SK-N-SH treated with all-trans-retinoic acid at 6 μM for 48 hours (cell line): ENCODE measurements around the gene ELFN2.
A peak's percentile ranks its signal among the peaks of the same experiment; 100 is the strongest.

Experiments used
- ATAC-seq: fragments of 200-7000 bp; cut with Tn5 transposase; 3 replicates; pipeline ENCODE4 v1.9.1; 2020; ENCODE audit warnings: mild to moderate bottlenecking, moderate library complexity
- BACH2 ChIP-seq: fragments of 250-450 bp; sonication (Bioruptor Pico); IDR thresholded peaks from 2 replicates; pipeline ENCODE4 v1.9.0; 2021; ENCODE audit warnings: mild to moderate bottlenecking, borderline replicate concordance
- CSDC2 ChIP-seq: fragments of 250-450 bp; sonication (Bioruptor Pico); IDR thresholded peaks from 2 replicates; pipeline ENCODE4 v1.5.0; 2020; ENCODE audit warnings: mild to moderate bottlenecking, moderate library complexity
- ESRRG ChIP-seq: fragments of 250-450 bp; sonication (Bioruptor Pico); IDR thresholded peaks from 2 replicates; pipeline ENCODE4 v1.6.1; 2021; ENCODE audit warnings: mild to moderate bottlenecking
- GLIS3 ChIP-seq: fragments of 250-450 bp; sonication (Bioruptor Pico); IDR thresholded peaks from 2 replicates; pipeline ENCODE4 v1.5.0; 2020; ENCODE audit warnings: mild to moderate bottlenecking, moderate library complexity
- ISL1 ChIP-seq: fragments of 250-450 bp; sonication (Bioruptor Pico); IDR thresholded peaks from 2 replicates; pipeline ENCODE4 v2.1.2; 2022; ENCODE audit warnings: mild to moderate bottlenecking, moderate library complexity
- OSR1 ChIP-seq: fragments of 250-450 bp; sonication (Bioruptor Pico); IDR thresholded peaks from 2 replicates; pipeline ENCODE4 v1.8.0; 2022; ENCODE audit warnings: moderate library complexity, mild to moderate bottlenecking, inconsistent platforms
- PPARA ChIP-seq: fragments of 250-450 bp; sonication (Bioruptor Pico); IDR thresholded peaks from 2 replicates; pipeline ENCODE4 v1.5.0; 2020; ENCODE audit warnings: mild to moderate bottlenecking, borderline replicate concordance
- RARB ChIP-seq: fragments of 250-450 bp; sonication (Bioruptor Pico); IDR thresholded peaks from 2 replicates; pipeline ENCODE4 v1.8.0; 2021; ENCODE audit warnings: mild to moderate bottlenecking, moderate library complexity
- SNAI2 ChIP-seq: fragments of 250-450 bp; sonication (Bioruptor Pico); IDR thresholded peaks from 2 replicates; pipeline ENCODE4 v1.5.0; 2020; ENCODE audit warnings: mild to moderate bottlenecking, moderate library complexity
- TCF4 ChIP-seq: fragments of 250-450 bp; sonication (Bioruptor Pico); IDR thresholded peaks from 2 replicates; pipeline ENCODE4 v1.8.0; 2021; ENCODE audit warnings: mild to moderate bottlenecking, moderate library complexity, borderline replicate concordance
- ZC3H10 ChIP-seq: fragments of 250-450 bp; sonication (Bioruptor Pico); IDR thresholded peaks from 2 replicates; pipeline ENCODE4 v1.5.1; 2021; ENCODE audit warnings: mild to moderate bottlenecking, moderate library complexity
- ZFP3 ChIP-seq: fragments of 250-450 bp; sonication (Bioruptor Pico); IDR thresholded peaks from 2 replicates; pipeline ENCODE4 v1.5.0; 2020; ENCODE audit warnings: mild to moderate bottlenecking, moderate library complexity
- ZFP30 ChIP-seq: fragments of 450-650 bp; formaldehyde crosslinking; IDR thresholded peaks from 2 replicates; pipeline ENCODE4 v1.5.0; 2022; ENCODE audit warnings: mild to moderate bottlenecking, moderate library complexity
- ZNF565 ChIP-seq: fragments of 450-650 bp; formaldehyde crosslinking; conservative IDR thresholded peaks from 2 replicates; pipeline ENCODE4 v1.5.0; 2020; ENCODE audit warnings: low read depth, mild to moderate bottlenecking, moderate library complexity
- ZNF70 ChIP-seq: fragments of 450-650 bp; formaldehyde crosslinking; IDR thresholded peaks from 2 replicates; pipeline ENCODE4 v1.5.0; 2020; ENCODE audit warnings: mild to moderate bottlenecking, moderate library complexity
- ZNF8 ChIP-seq: fragments of 450-650 bp; formaldehyde crosslinking; IDR thresholded peaks from 2 replicates; pipeline ENCODE4 v1.5.0; 2020; ENCODE audit warnings: mild to moderate bottlenecking, moderate library complexity
- TF ChIP-seq, protein P1 (sequence below): fragments of 250-450 bp; sonication (Bioruptor Pico); IDR thresholded peaks from 2 replicates; pipeline ENCODE4 v1.8.0; 2021; ENCODE audit warnings: low read depth, mild to moderate bottlenecking, moderate library complexity, borderline replicate concordance
- TF ChIP-seq, protein P2 (sequence below): fragments of 250-450 bp; sonication (Bioruptor Pico); IDR thresholded peaks from 2 replicates; pipeline ENCODE4 v1.5.0; 2020; ENCODE audit warnings: mild to moderate bottlenecking, moderate library complexity
- TF ChIP-seq, protein P3 (sequence below): fragments of 250-450 bp; sonication (Bioruptor Pico); IDR thresholded peaks from 2 replicates; pipeline ENCODE4 v1.5.1; 2021; ENCODE audit warnings: mild to moderate bottlenecking, moderate library complexity
- TF ChIP-seq, protein P4 (sequence below): fragments of 250-450 bp; sonication (Bioruptor Pico); IDR thresholded peaks from 2 replicates; pipeline ENCODE4 v1.8.0; 2020; ENCODE audit warnings: mild to moderate bottlenecking, moderate library complexity, borderline replicate concordance

Gene ELFN2

DNA sequence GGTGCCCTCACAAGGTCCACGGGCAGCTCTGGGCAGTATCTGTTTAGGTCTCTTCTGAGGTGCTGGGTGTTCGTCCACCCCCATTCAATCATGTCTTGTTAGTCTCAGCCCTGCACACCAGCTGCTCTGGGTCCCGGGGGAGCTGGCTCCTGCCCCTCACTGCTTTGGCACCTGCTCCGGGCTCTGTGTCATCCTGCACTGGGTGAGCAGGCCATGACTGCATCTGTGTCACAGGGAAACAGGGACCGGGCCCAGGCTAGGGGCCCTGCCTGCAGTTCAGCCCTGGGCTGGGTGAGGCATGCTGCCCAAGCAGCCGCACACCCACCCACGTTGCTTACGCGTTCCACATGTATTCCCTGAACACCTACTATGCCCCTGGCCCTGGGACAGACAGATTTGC, 43.9 kb downstream of the ELFN2 start (continued):
- TF ChIP-seq, protein P1, sequence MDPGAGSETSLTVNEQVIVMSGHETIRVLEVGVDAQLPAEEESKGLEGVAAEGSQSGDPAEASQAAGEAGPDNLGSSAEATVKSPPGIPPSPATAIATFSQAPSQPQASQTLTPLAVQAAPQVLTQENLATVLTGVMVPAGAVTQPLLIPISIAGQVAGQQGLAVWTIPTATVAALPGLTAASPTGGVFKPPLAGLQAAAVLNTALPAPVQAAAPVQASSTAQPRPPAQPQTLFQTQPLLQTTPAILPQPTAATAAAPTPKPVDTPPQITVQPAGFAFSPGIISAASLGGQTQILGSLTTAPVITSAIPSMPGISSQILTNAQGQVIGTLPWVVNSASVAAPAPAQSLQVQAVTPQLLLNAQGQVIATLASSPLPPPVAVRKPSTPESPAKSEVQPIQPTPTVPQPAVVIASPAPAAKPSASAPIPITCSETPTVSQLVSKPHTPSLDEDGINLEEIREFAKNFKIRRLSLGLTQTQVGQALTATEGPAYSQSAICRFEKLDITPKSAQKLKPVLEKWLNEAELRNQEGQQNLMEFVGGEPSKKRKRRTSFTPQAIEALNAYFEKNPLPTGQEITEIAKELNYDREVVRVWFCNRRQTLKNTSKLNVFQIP: no peak

DNA sequence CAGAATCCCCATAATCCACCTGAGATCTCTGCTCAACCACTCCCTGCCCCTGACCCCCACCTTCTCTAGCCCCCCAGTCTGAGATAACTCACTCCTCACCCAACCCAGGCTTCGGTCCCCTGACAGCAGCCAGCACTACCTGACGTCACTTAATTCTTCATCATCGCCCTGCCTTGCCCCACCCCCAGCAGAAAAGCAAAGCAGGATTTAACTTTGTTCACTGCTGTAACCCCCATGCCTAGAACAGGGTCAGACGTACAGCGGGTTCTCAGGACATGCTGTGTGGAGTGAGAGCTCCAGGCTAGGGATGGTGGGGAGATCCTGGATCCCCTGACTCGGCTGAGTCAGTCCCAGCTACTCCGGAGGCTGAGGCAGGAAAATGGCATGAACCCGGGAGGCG, 45.8 kb downstream of the ELFN2 start:
- ATAC-seq: no peak
- TF ChIP-seq CSDC2 (no peak), PPARA (CRISPR knock-in tag) (no peak)

DNA sequence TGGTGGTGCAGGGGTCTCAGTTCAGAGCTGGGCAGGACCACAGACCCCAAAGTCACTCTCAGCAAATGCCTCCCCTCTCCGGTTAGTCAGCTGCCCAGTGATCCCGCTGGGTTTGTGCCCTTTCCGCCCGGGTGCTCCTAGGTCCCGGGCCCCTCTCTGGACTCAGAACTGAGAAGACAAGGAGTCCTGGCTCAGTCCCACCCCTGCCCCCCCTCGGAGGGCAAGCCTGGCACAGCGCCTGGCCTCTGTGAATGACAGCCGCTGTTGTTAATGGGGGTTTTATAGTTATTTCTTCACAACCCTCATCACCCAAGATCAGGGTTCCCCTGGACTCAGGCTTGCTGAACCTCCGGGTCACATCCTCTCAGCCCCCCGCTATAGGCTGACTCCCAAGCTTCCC, 47.6 kb downstream of the ELFN2 start:
- TF ChIP-seq ZC3H10 (no peak), ZNF8 (no peak), ZNF70 (CRISPR knock-in tag) (no peak), TCF4 (no peak), SNAI2 (CRISPR knock-in tag) (no peak), BACH2 (no peak), ISL1 (CRISPR knock-in tag) (no peak)
- ATAC-seq: no peak

DNA sequence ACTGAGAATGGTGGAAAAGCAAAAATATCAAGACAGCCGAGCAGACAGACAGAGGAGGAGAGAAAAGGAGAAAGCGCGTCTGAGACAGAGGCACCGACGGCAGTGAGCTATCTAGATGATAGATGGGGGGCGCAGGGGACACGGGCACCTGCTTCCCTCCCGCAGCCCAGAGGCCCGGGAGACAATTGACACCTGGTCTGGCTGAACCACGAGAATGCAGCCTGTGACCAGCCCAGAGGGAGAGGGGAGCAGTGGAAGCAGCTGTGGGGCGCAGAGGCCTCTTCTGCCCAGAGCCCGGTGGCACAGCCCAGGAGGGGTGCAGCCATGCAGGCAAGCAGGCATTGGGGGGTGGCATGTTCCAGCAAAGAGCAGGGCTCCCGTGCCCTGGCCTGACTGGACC, 48.2 kb downstream of the ELFN2 start:
- peak; percentile 22; the same call in 2 of the 3 replicates for ATAC-seq
- no peak for TF ChIP-seq PPARA (CRISPR knock-in tag)
- TF ChIP-seq ZNF8: no peak
- no peak for TF ChIP-seq TCF4
- no peak for TF ChIP-seq SNAI2 (CRISPR knock-in tag)
- TF ChIP-seq ZNF70 (CRISPR knock-in tag): no peak
- TF ChIP-seq ISL1 (CRISPR knock-in tag): no peak
- TF ChIP-seq CSDC2: no peak
- TF ChIP-seq, protein P2, sequence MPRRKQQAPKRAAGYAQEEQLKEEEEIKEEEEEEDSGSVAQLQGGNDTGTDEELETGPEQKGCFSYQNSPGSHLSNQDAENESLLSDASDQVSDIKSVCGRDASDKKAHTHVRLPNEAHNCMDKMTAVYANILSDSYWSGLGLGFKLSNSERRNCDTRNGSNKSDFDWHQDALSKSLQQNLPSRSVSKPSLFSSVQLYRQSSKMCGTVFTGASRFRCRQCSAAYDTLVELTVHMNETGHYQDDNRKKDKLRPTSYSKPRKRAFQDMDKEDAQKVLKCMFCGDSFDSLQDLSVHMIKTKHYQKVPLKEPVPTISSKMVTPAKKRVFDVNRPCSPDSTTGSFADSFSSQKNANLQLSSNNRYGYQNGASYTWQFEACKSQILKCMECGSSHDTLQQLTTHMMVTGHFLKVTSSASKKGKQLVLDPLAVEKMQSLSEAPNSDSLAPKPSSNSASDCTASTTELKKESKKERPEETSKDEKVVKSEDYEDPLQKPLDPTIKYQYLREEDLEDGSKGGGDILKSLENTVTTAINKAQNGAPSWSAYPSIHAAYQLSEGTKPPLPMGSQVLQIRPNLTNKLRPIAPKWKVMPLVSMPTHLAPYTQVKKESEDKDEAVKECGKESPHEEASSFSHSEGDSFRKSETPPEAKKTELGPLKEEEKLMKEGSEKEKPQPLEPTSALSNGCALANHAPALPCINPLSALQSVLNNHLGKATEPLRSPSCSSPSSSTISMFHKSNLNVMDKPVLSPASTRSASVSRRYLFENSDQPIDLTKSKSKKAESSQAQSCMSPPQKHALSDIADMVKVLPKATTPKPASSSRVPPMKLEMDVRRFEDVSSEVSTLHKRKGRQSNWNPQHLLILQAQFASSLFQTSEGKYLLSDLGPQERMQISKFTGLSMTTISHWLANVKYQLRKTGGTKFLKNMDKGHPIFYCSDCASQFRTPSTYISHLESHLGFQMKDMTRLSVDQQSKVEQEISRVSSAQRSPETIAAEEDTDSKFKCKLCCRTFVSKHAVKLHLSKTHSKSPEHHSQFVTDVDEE (CRISPR knock-in tag): no peak
- no peak for TF ChIP-seq GLIS3 (CRISPR knock-in tag)
- TF ChIP-seq OSR1 (CRISPR knock-in tag): no peak
- no peak for TF ChIP-seq ZC3H10
- TF ChIP-seq ZFP30 (CRISPR knock-in tag): no peak
- TF ChIP-seq, protein P1: no peak
- TF ChIP-seq BACH2: no peak
- TF ChIP-seq, protein P3, sequence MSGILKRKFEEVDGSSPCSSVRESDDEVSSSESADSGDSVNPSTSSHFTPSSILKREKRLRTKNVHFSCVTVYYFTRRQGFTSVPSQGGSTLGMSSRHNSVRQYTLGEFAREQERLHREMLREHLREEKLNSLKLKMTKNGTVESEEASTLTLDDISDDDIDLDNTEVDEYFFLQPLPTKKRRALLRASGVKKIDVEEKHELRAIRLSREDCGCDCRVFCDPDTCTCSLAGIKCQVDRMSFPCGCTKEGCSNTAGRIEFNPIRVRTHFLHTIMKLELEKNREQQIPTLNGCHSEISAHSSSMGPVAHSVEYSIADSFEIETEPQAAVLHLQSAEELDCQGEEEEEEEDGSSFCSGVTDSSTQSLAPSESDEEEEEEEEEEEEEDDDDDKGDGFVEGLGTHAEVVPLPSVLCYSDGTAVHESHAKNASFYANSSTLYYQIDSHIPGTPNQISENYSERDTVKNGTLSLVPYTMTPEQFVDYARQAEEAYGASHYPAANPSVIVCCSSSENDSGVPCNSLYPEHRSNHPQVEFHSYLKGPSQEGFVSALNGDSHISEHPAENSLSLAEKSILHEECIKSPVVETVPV (CRISPR knock-in tag): no peak

DNA sequence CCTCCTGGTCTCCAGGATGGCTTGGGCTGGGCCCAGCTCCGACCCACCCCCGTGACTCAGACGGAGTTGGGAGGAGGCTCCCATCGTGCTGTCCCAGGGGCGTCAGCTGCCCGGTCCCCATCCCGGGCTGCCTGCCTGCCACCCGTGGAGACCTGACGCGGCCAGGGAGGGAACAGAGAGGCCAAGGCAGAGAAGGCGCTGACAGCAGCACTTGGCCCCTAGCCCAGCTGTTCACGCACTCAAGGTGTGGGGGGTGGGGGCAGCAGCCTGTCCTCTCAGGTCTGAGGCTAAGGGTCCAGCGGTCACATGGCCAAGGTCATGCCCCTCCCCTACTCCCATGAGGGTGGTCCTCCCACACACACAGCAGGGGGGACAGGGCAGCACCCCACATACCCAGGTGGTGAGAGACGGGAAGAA, 48.6 kb downstream of the ELFN2 start:
- TF ChIP-seq ESRRG (CRISPR knock-in tag) (no peak), CSDC2 (no peak), ZFP3 (no peak), PPARA (CRISPR knock-in tag) (no peak), ZNF8 (no peak), RARB (CRISPR knock-in tag) (no peak), ISL1 (CRISPR knock-in tag) (no peak), ZNF565 (no peak), OSR1 (CRISPR knock-in tag) (no peak), ZNF70 (CRISPR knock-in tag) (no peak), TCF4 (no peak), BACH2 (no peak), ZFP30 (CRISPR knock-in tag) (no peak)
- TF ChIP-seq, protein P2 (CRISPR knock-in tag): no peak
- TF ChIP-seq, protein P4, sequence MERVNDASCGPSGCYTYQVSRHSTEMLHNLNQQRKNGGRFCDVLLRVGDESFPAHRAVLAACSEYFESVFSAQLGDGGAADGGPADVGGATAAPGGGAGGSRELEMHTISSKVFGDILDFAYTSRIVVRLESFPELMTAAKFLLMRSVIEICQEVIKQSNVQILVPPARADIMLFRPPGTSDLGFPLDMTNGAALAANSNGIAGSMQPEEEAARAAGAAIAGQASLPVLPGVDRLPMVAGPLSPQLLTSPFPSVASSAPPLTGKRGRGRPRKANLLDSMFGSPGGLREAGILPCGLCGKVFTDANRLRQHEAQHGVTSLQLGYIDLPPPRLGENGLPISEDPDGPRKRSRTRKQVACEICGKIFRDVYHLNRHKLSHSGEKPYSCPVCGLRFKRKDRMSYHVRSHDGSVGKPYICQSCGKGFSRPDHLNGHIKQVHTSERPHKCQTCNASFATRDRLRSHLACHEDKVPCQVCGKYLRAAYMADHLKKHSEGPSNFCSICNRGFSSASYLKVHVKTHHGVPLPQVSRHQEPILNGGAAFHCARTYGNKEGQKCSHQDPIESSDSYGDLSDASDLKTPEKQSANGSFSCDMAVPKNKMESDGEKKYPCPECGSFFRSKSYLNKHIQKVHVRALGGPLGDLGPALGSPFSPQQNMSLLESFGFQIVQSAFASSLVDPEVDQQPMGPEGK (CRISPR knock-in tag): no peak
- TF ChIP-seq, protein P3 (CRISPR knock-in tag): no peak
- ATAC-seq: no peak
